Measurements from ENCODE around the gene YIF1B. TPM values are rescaled to one million over a fixed set of nuclear protein-coding genes. Genes with fewer than 3 reads are reported as not detected.

YIF1B gene
- total and polyA plus RNA-seq, 3 experiments from 2014 or later: 45.4 to 60.3 (median 57.9) TPM

DNA sequence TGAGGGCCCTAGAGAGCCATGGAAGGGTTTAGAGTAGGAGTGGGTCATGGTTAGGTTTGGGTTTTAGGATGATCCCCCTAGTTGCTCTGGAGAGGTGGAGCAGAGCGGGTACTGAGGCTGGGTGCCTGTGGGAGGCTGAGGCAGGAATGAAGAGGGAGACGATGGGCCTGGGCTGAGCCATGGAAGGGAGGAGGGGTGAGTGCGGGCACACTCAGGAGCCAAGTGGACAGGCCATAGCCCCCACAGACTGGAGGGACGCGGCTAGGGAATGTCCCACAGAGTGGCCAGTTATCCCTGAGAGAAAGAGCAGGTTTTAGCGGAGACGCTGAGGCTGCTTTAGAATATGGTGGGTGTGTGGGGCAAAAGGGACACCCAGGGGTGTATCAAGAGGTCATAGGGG is 13.9 kb upstream of the YIF1B start:
- Histone ChIP-seq H3K4me3 (ENCODE audit: low read length) (no peak overlapping the region), H3K36me3 (ENCODE audit: insufficient read depth, low read length) (peaks cover 7% of the 10 kb centered on the region), H3K4me1 (ENCODE audit: insufficient read depth, low read length) (no peaks in the 10 kb centered on the region), H3K27me3 (ENCODE audit: insufficient read depth, low read length, poor library complexity, severe bottlenecking) (no peaks in the 10 kb centered on the region), H3K9me3 (ENCODE audit: low read length) (no peaks in the 10 kb centered on the region), H3K27ac (ENCODE audit: low read depth, low read length) (no peak overlapping the region)
- Mint-ChIP-seq H3K27me3 (no peaks in the 10 kb centered on the region), H3K4me3 (no peak overlapping the region), H3K9me3 (no peaks in the 10 kb centered on the region), H3K4me1 (no peaks in the 10 kb centered on the region), H3K27ac (peak overlapping the region in 1 of 8 donors; percentile 28), H3K36me3 (peaks cover 0 to 36% (median 11%) of the 10 kb centered on the region in 3 donors)
- POLR2A ChIA-PET: no interaction called here
- DNase-seq: no peak
- CTCF ChIA-PET: no interaction called here

DNA sequence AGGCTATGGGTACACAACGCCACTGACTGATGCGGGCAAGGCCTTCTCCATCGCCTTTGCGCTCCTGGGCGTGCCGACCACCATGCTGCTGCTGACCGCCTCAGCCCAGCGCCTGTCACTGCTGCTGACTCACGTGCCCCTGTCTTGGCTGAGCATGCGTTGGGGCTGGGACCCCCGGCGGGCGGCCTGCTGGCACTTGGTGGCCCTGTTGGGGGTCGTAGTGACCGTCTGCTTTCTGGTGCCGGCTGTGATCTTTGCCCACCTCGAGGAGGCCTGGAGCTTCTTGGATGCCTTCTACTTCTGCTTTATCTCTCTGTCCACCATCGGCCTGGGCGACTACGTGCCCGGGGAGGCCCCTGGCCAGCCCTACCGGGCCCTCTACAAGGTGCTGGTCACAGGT is 10.8 kb upstream of the YIF1B start:
- CTCF ChIA-PET: interaction anchor here (1.0 to 1.6 kb wide), 2 partner anchors 9 to 83 kb away, joined by 3 read pairs; partner anchors contain the start of gene CATSPERG
- peaks cover 3 to 11% (median 8%) of the 10 kb centered on the region in 3 donors for H3K4me1 Mint-ChIP-seq

DNA sequence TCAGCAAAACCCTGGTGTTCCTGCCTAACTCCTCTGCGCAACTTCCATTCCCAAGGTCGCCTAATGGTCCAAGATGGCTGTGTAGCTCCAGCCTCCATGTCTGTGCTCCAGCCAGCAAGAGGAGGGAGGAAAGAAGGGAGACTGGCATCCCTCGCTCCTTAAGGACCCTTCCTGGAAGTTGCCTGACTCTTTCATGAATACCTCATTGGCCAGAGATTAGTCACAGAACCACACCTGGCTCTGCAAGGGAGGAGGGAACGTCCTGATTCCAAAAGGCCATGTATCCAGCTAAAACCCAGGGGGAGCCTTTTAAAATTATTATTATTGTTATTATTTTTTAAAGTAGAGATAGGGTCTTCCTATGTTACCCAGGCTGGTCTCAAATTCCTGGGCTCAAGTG is 8.7 kb upstream of the YIF1B start:
- H3K9me3 ChIP-seq (ENCODE audit: low read length): no peaks in the 10 kb centered on the region
- Mint-ChIP-seq H3K4me1 (peaks cover 13 to 26% (median 18%) of the 10 kb centered on the region in 3 donors), H3K36me3 (peaks cover 0 to 49% (median 14%) of the 10 kb centered on the region in 3 donors), H3K4me3 (no peak overlapping the region), H3K27ac (no peak overlapping the region), H3K9me3 (no peaks in the 10 kb centered on the region), H3K27me3 (no peaks in the 10 kb centered on the region)
- POLR2A ChIA-PET: no interaction called here
- H3K4me1 ChIP-seq (ENCODE audit: insufficient read depth, low read length): peaks cover 16% of the 10 kb centered on the region
- H3K27me3 ChIP-seq (ENCODE audit: insufficient read depth, low read length, poor library complexity, severe bottlenecking): no peaks in the 10 kb centered on the region
- CTCF ChIA-PET: no interaction called here
- H3K4me3 ChIP-seq (ENCODE audit: low read length): no peak overlapping the region
- peaks cover 7% of the 10 kb centered on the region for H3K36me3 ChIP-seq (ENCODE audit: insufficient read depth, low read length)
- no peak overlapping the region for H3K27ac ChIP-seq (ENCODE audit: low read depth, low read length)
- no peak for DNase-seq

More for the DNA sequence above, 10.8 kb upstream of the YIF1B start:
- no peak overlapping the region for H3K4me3 Mint-ChIP-seq
- Histone ChIP-seq H3K27ac (ENCODE audit: low read depth, low read length) (no peak overlapping the region), H3K27me3 (ENCODE audit: insufficient read depth, low read length, poor library complexity, severe bottlenecking) (no peaks in the 10 kb centered on the region), H3K36me3 (ENCODE audit: insufficient read depth, low read length) (peaks cover 7% of the 10 kb centered on the region), H3K4me3 (ENCODE audit: low read length) (no peak overlapping the region), H3K9me3 (ENCODE audit: low read length) (no peaks in the 10 kb centered on the region), H3K4me1 (ENCODE audit: insufficient read depth, low read length) (no peaks in the 10 kb centered on the region)
- POLR2A ChIA-PET: no interaction called here
- no peak for DNase-seq
- H3K27me3 Mint-ChIP-seq: no peaks in the 10 kb centered on the region
- no peak overlapping the region for H3K27ac Mint-ChIP-seq
- H3K9me3 Mint-ChIP-seq: no peaks in the 10 kb centered on the region
- H3K36me3 Mint-ChIP-seq: peaks cover 0 to 47% (median 14%) of the 10 kb centered on the region in 3 donors

DNA sequence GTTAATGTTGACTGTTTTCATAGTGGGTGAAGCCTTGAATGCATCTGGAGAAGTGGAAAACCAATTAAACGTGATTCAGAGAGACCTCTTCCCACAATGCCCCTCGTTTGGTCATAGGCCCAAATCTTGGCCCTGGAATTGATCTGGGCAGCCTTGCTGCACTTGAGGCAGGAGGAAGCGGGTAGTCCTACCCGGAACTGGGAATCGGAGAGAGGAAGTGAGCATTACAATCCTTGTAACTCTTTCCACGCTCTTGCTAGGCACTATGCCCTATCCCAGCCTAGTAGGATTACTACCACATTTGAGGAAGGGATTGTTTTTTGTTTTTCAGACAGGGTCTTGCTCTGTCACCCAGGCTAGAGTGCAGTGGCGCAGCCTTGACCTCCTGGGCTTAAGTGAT is 7.5 kb upstream of the YIF1B start:
- Mint-ChIP-seq H3K27ac (peak overlapping the region in 6 of 8 donors; percentile 18 to 69 (median 52)), H3K36me3 (peaks cover 0 to 48% (median 13%) of the 10 kb centered on the region in 3 donors)
- CTCF ChIA-PET: no interaction called here

DNA sequence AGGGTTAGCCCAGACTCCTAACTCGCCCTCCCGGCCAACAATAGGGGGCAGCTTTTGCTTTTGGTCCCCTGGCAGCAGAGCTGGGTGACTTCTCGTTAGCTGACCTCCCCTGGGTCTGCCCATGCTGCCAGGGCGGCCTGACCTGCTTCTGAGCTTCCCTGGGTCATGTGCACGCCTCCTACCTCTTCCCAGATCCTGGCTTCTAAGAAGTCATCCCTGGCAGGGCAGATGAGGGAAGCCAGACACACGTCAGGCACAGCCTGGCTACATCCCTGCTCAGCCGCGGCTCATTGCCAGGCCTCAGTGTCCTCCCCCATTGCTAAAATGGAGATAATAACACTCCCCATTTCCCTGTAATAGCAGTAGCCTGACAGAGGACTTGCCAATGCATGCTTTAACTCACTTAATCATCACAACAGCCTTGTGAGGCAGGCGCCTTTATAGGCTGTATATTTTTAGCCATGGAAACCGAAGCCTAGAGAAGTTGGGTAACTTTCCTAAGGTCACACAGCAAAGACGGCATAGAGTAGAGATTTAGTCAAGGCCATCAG is 6.0 kb upstream of the YIF1B start:
- Mint-ChIP-seq H3K27ac (peak overlapping the region in 4 of 8 donors; percentile 35 to 87 (median 59)), H3K36me3 (peaks cover 0 to 32% (median 7%) of the 10 kb centered on the region in 3 donors), H3K4me3 (peak overlapping the region in 5 of 7 donors; percentile 34 to 86 (median 84)), H3K4me1 (peaks cover 34 to 49% (median 41%) of the 10 kb centered on the region in 3 donors), H3K9me3 (no peaks in the 10 kb centered on the region), H3K27me3 (no peaks in the 10 kb centered on the region)
- no peak overlapping the region for H3K27ac ChIP-seq (ENCODE audit: low read depth, low read length)
- peaks cover 36% of the 10 kb centered on the region for H3K4me1 ChIP-seq (ENCODE audit: insufficient read depth, low read length)
- no peaks in the 10 kb centered on the region for H3K9me3 ChIP-seq (ENCODE audit: low read length)
- ChIA-PET CTCF (no interaction called here), POLR2A (no interaction called here)
- no peak overlapping the region for H3K4me3 ChIP-seq (ENCODE audit: low read length)
- DNase-seq: no peak
- no peaks in the 10 kb centered on the region for H3K27me3 ChIP-seq (ENCODE audit: insufficient read depth, low read length, poor library complexity, severe bottlenecking)
- no peaks in the 10 kb centered on the region for H3K36me3 ChIP-seq (ENCODE audit: insufficient read depth, low read length)

More for the DNA sequence above, 7.5 kb upstream of the YIF1B start:
- POLR2A ChIA-PET: no interaction called here
- H3K27me3 ChIP-seq (ENCODE audit: insufficient read depth, low read length, poor library complexity, severe bottlenecking): no peaks in the 10 kb centered on the region
- Mint-ChIP-seq H3K4me3 (no peak overlapping the region), H3K9me3 (no peaks in the 10 kb centered on the region), H3K27me3 (no peaks in the 10 kb centered on the region), H3K4me1 (peaks cover 24 to 37% (median 30%) of the 10 kb centered on the region in 3 donors)
- H3K9me3 ChIP-seq (ENCODE audit: low read length): no peaks in the 10 kb centered on the region
- peaks cover 27% of the 10 kb centered on the region for H3K4me1 ChIP-seq (ENCODE audit: insufficient read depth, low read length)
- no peak overlapping the region for H3K27ac ChIP-seq (ENCODE audit: low read depth, low read length)
- H3K4me3 ChIP-seq (ENCODE audit: low read length): no peak overlapping the region
- DNase-seq: no peak
- H3K36me3 ChIP-seq (ENCODE audit: insufficient read depth, low read length): peaks cover 7% of the 10 kb centered on the region

DNA sequence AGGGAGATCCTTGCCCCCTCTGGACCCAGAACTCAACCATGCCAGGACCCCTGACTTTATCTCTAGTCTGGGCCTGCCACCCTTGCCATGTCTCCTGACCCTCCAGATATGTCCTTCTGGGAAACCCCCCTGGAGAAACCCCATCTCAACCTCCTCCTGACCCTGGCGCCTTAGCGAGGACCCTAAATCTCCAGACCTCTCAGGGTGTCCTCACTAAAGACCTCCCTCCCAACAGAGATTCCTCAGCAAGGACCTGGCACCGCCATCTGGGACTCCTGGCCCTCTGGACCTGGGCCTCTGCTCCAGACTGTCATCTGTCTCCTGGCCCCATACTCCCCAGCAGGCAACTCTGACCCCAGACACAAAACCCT is 5.2 kb upstream of the YIF1B start:
- Mint-ChIP-seq H3K9me3 (no peaks in the 10 kb centered on the region), H3K27me3 (no peaks in the 10 kb centered on the region), H3K4me1 (peaks cover 40 to 57% (median 48%) of the 10 kb centered on the region in 3 donors), H3K36me3 (peaks cover 0 to 25% (median 6%) of the 10 kb centered on the region in 3 donors), H3K27ac (peak overlapping the region; percentile 48 to 94 (median 85)), H3K4me3 (peak overlapping the region; percentile 84 to 91 (median 85))
- ChIA-PET CTCF (interaction anchor here (1.6 to 2.9 kb wide), 2 partner anchors 53 to 77 kb away, joined by 3 to 11 read pairs; partner anchors contain the start of gene PSMD8), POLR2A (no interaction called here)
- Histone ChIP-seq H3K4me3 (ENCODE audit: low read length) (no peak overlapping the region), H3K27me3 (ENCODE audit: insufficient read depth, low read length, poor library complexity, severe bottlenecking) (no peaks in the 10 kb centered on the region), H3K4me1 (ENCODE audit: insufficient read depth, low read length) (peaks cover 43% of the 10 kb centered on the region), H3K27ac (ENCODE audit: low read depth, low read length) (no peak overlapping the region), H3K9me3 (ENCODE audit: low read length) (no peaks in the 10 kb centered on the region), H3K36me3 (ENCODE audit: insufficient read depth, low read length) (no peaks in the 10 kb centered on the region)
- no peak for DNase-seq

DNA sequence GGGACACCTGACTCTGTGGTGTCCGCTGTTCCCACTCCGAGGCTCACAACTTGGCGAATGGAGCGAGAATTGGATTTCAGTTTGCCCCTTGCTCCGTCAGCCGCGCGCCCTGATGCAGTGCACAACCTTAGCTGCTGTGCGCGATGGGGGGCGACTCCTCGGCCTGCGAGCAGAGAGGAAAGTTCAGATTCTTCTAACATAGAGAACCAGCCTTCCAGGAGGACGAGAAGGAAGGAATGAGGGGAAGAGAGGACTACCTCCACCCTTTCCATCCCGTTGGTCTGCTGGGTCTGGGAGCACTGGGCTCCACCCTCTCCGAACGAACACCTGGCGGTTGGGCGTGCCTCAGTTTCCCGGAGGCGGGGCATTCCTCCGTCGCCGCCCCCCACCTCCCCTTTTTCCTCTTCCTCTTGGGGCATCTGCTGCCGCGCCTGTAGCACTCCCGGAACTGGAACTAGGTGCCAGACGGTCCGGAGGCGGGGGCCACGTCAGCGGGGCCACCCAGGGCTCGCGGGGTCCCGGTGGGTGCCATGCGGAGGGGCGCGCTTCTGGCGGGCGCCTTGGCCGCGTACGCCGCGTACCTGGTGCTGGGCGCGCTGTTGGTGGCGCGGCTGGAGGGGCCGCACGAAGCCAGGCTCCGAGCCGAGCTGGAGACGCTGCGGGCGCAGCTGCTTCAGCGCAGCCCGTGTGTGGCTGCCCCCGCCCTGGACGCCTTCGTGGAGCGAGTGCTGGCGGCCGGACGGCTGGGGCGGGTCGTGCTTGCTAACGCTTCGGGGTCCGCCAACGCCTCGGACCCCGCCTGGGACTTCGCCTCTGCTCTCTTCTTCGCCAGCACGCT is 3.9 kb upstream of the YIF1B start, which contains the start of gene KCNK6:
Gene KCNK6 (plus strand): TSS at position 425 of the 838 bp plus-strand sequence. CDS start 106 bp downstream, at position 531.
- no peaks in the 10 kb centered on the region for H3K9me3 ChIP-seq (ENCODE audit: low read length)
- H3K36me3 Mint-ChIP-seq: peaks cover 0 to 13% (median 3%) of the 10 kb centered on the region in 3 donors
- H3K36me3 ChIP-seq (ENCODE audit: insufficient read depth, low read length): no peaks in the 10 kb centered on the region
- peak within 1 kb of the TSS; percentile 24 for H3K27ac ChIP-seq (ENCODE audit: low read depth, low read length)
- ChIA-PET POLR2A (interaction anchor here (0.6 kb wide), 2 partner anchors 59 to 917 kb away, joined by 3 to 4 read pairs; no protein-coding TSS in a partner anchor), CTCF (interaction anchor here (0.8 to 2.9 kb wide), 5 partner anchors 16 to 84 kb away, joined by 3 to 11 read pairs (median 4); partner anchors contain the start of genes CATSPERG, FAM98C and PSMD8)
- peak within 1 kb of the TSS; percentile 48 to 94 (median 80) for H3K27ac Mint-ChIP-seq
- no peaks in the 10 kb centered on the region for H3K27me3 Mint-ChIP-seq
- DNase-seq: peak; percentile 38 to 63 (median 41)
- H3K4me1 ChIP-seq (ENCODE audit: insufficient read depth, low read length): peaks cover 48% of the 10 kb centered on the region
- no peaks in the 10 kb centered on the region for H3K27me3 ChIP-seq (ENCODE audit: insufficient read depth, low read length, poor library complexity, severe bottlenecking)
- H3K4me3 Mint-ChIP-seq: peak within 1 kb of the TSS; percentile 84 to 92 (median 85)
- H3K4me1 Mint-ChIP-seq: peaks cover 45 to 66% (median 53%) of the 10 kb centered on the region in 3 donors
- H3K9me3 Mint-ChIP-seq: no peaks in the 10 kb centered on the region
- H3K4me3 ChIP-seq (ENCODE audit: low read length): peak within 1 kb of the TSS; percentile 83
